Heart right ventricle (tissue), 16 donors: ENCODE measurements around the gene FGF22. TPM values are rescaled to one million over a fixed set of nuclear protein-coding genes. Genes with fewer than 3 reads are reported as not detected.
A peak's percentile ranks its signal among the peaks of the same experiment; 100 is the strongest.
"Not testable (repeated sequence)": the region's sequence is repeated elsewhere in the genome, so short reads cannot be mapped to it uniquely, and the experiment has no call there.

ENCODE experiments used
- ATAC-seq, 8 donors: fragments of 200-7000 bp; cut with Tn5 transposase; one replicate each; pipeline ENCODE4 v1.9.1; 2020; ENCODE audit warnings: mild to moderate bottlenecking in 8 of 8, moderate library complexity in 8 of 8, moderate number of reproducible peaks in 1 of 8
- DNase-seq, 2 donors: peaks; one replicate each; pipeline ENCODE4 v3.0.0-alpha.2; 2020
- H3K27ac ChIP-seq, 10 donors: fragments of 200-600 bp; sonication (generic) in 2 of 10; one replicate each; pipeline versions ENCODE4 v1.5.0 to v1.8.0; 2020 to 2022; ENCODE audit warnings: mild to moderate bottlenecking in 3 of 10
- H3K27me3 ChIP-seq, 7 donors: fragments of 200-600 bp; one replicate each; pipeline ENCODE4 v1.8.0; 2021 to 2022; ENCODE audit warnings: mild to moderate bottlenecking in 2 of 7
- H3K36me3 ChIP-seq, 9 donors: fragments of 200-600 bp; sonication (generic) in 1 of 9; one replicate each; pipeline versions ENCODE4 v1.5.0 to v1.8.0; 2020 to 2022; ENCODE audit warnings: mild to moderate bottlenecking in 2 of 9
- H3K4me1 ChIP-seq, 9 donors: fragments of 200-600 bp; sonication (generic) in 1 of 9; one replicate each; pipeline versions ENCODE4 v1.5.0 to v1.8.0; 2020 to 2022; ENCODE audit warnings: mild to moderate bottlenecking in 4 of 9
- H3K4me3 ChIP-seq, 10 donors: fragments of 200-600 bp; sonication (generic) in 2 of 10; one replicate each; pipeline versions ENCODE4 v1.5.0 to v1.8.0; 2020 to 2022; ENCODE audit warnings: mild to moderate bottlenecking in 7 of 10, moderate library complexity in 2 of 10
- H3K9me3 ChIP-seq, 11 donors: fragments of 200-600 bp in 10 of 11; sonication (generic) in 2 of 11; one replicate each; pipeline versions ENCODE4 v1.5.0 to v1.8.0; 2013 to 2022; ENCODE audit warnings: mild to moderate bottlenecking in 2 of 11, control low read depth in 1 of 11, moderate library complexity in 1 of 11
- CTCF ChIP-seq, 9 donors: fragments of 200-600 bp; sonication (generic) in 2 of 9; IDR thresholded peaks; one replicate each; pipeline versions ENCODE4 v1.5.0 to v1.8.0; 2021 to 2022; ENCODE audit warnings: antibody characterized with exemption in 9 of 9, mild to moderate bottlenecking in 5 of 9, moderate library complexity in 1 of 9
- WGBS, 2 donors: extraction: QIAGEN DNeasy Blood & Tissue Kit; methylation state at CpG; one replicate each; pipeline ENCODE4 v1.1.7; 2013; ENCODE audit warnings: inconsistent platforms in 1 of 2; 5-methylcytosine and 5-hydroxymethylcytosine counted together
- intact Hi-C, 10 donors: fragments of 100-400 bp; cut with DNase I; formaldehyde crosslinking; loops; one replicate each; pipeline versions ENCODE4 v1.11.1 to v1.14.2; 2022
- polyA plus RNA-seq, 2 donors: library from polyadenylated mRNA; stranded (reverse); fragments of 200-250 nt; gene quantifications; one replicate each; pipeline ENCODE4 v1.2.3, GENCODE V29; 2013
- total RNA-seq, 10 donors: library from RNA; stranded (reverse); fragmentation: NEBNext Ultra II Directional in 3 of 10; extraction: Animal tissue kit (Norgen Biotek cat#: 25700) in 3 of 10; gene quantifications; one replicate each; pipeline versions ENCODE4 v1.2.1 to v1.2.4, GENCODE V29; 2021 to 2023
- donor health status: Arrhythmogenic right ventricular cardiomyopathy.
- donor health status: ischemic (EF 13 %, LVEDD 7.1; RV severe dilation, severe dysfunction).
- donor health status: healthy with polysubstance abuse.
- donor health status: DM: no; HTN: yes; CAD: no.
- donor health status: DM: no; HTN: no; CAD: no.
- donor health status: ischemic (EF 25% LVEDD 6.9; RV normal size, moderate dysfunction).
- donor health status: ischemic (EF 25% LVEDD 5.7; RV mildly dilated, moderate dysfunction).
- donor health status: healthy.
- donor health status: DM: yes; HTN: yes; CAD: no.
- donor health status: Ischemic cardiomyopathy.
- donor health status: ischemic (EF 35%, LVEDD 5.7; RV mildly dilated, moderate dysfunction).
- donor health status: nonischemic (EF 11% LVEDD 7.7; RV severe dilation, severe dysfunction).
- donor health status: DM: yes; HTN: yes; CAD: no.
- donor health status: PGD.
- donor health status: ischemic (EF 29% LVEDD 5.4; RV normal size, mild dysfunction).
- donor health status: nonischemic (EF 23%, LVEDD 6.1; RV moderate dilation, normal function).

The FGF22 gene
- total and polyA plus RNA-seq, 12 donors = 0.16 to 0.44 (median 0.30) TPM; not detected in 5

- Histone ChIP-seq H3K4me1 (no peaks in the 10 kb centered on the region), H3K4me3 (no peak overlapping the region), H3K27me3 (no peaks in the 10 kb centered on the region), H3K9me3 (no peaks in the 10 kb centered on the region), H3K36me3 (peaks cover 0 to 91% (median 51%) of the 10 kb centered on the region in 9 donors), H3K27ac (no peak overlapping the region)
- DNase-seq (no peak), ATAC-seq (no peak)
- 94 to 96% methylated on average over 44 of the region's 44 CpGs for WGBS, 2 donors
- no peak for TF ChIP-seq CTCF (IDR thresholded peaks at IDR 0.05)
- intact Hi-C loops = no loop called here
Observed at GRCh38 chr19:623175-623916, 16.3 kb upstream of the FGF22 start.

GRCh38 chr19:623974-624373 lies 15.7 kb upstream of the FGF22 start:
- ATAC-seq = peak in 2 of 8 donors; percentile 34 to 45
- Histone ChIP-seq H3K27me3 (no peaks in the 10 kb centered on the region), H3K9me3 (no peaks in the 10 kb centered on the region), H3K36me3 (peaks cover 0 to 91% (median 45%) of the 10 kb centered on the region in 9 donors), H3K27ac (no peak overlapping the region), H3K4me1 (no peaks in the 10 kb centered on the region), H3K4me3 (no peak overlapping the region)
- 70 to 87% methylated on average over 24 of the region's 24 CpGs for WGBS, 2 donors
- no peak for DNase-seq
- no peak for TF ChIP-seq CTCF (IDR thresholded peaks at IDR 0.05)
- intact Hi-C loops = no loop called here

GRCh38 chr19:624433-625109 lies 15.1 kb upstream of the FGF22 start:
- H3K27me3 ChIP-seq = no peaks in the 10 kb centered on the region
- TF ChIP-seq CTCF (IDR thresholded peaks at IDR 0.05) = no peak
- DNase-seq (no peak), ATAC-seq (no peak)
- no peak overlapping the region for H3K27ac ChIP-seq
- intact Hi-C loops = no loop called here
- H3K4me3 ChIP-seq = no peak overlapping the region
- WGBS, 2 donors = 90 to 93% methylated on average over 24 of the region's 24 CpGs
- H3K4me1 ChIP-seq = peaks cover 0 to 4% (median 0%) of the 10 kb centered on the region in 9 donors
- H3K36me3 ChIP-seq = peaks cover 0 to 91% (median 39%) of the 10 kb centered on the region in 9 donors
- H3K9me3 ChIP-seq = no peaks in the 10 kb centered on the region

DNA sequence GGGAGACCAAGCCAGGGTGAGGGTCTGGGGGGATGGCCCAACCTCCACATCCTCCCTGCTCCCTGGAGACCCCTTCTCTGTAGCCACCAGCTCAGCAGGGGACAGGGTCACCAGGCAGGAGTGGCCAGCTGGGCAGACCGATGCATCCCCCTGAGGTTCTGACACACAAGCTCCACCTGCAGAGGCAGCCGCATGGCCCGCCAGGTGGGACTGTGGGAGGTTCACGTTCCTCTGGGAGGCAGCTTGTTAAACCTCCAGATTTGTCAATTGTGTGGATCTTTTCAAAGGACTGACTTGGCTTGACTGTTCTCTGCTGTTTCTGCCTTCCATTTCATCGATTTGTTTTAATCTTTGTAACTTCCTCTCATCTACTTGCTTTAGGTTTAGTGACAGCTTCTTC lies 14.4 kb upstream of the FGF22 start:
- Histone ChIP-seq H3K36me3 (peaks cover 0 to 91% (median 32%) of the 10 kb centered on the region in 9 donors), H3K27ac (no peak overlapping the region)
- WGBS, 2 donors = 91 to 93% methylated on average over 5 of the region's 5 CpGs

GRCh38 chr19:626566-626965 lies 13.1 kb upstream of the FGF22 start:
- Histone ChIP-seq H3K4me1 (peaks cover 0 to 12% (median 0%) of the 10 kb centered on the region in 9 donors), H3K36me3 (peaks cover 0 to 89% (median 27%) of the 10 kb centered on the region in 9 donors)
- H3K4me3 ChIP-seq, ATAC-seq, H3K27ac ChIP-seq, DNase-seq, H3K9me3 ChIP-seq, intact Hi-C loops, H3K27me3 ChIP-seq: not testable (repeated sequence)
- WGBS, 2 donors = 95 to 98% methylated on average over 5 to 7 of the region's 7 CpGs

More for the DNA sequence above, 14.4 kb upstream of the FGF22 start:
- H3K4me3 ChIP-seq = no peak overlapping the region
- no peaks in the 10 kb centered on the region for H3K27me3 ChIP-seq
- ATAC-seq (no peak), DNase-seq (no peak)
- intact Hi-C loops = no loop called here
- H3K9me3 ChIP-seq = no peaks in the 10 kb centered on the region
- H3K4me1 ChIP-seq = peaks cover 0 to 4% (median 0%) of the 10 kb centered on the region in 9 donors
- no peak for TF ChIP-seq CTCF (IDR thresholded peaks at IDR 0.05)
